ENCODE measurements around the gene LCN15.
A peak's percentile ranks its signal among the peaks of the same experiment; 100 is the strongest.
"Not testable (repeated sequence)": the region's sequence is repeated elsewhere in the genome, so short reads cannot be mapped to it uniquely, and the experiment has no call there.

Gene LCN15

DNA sequence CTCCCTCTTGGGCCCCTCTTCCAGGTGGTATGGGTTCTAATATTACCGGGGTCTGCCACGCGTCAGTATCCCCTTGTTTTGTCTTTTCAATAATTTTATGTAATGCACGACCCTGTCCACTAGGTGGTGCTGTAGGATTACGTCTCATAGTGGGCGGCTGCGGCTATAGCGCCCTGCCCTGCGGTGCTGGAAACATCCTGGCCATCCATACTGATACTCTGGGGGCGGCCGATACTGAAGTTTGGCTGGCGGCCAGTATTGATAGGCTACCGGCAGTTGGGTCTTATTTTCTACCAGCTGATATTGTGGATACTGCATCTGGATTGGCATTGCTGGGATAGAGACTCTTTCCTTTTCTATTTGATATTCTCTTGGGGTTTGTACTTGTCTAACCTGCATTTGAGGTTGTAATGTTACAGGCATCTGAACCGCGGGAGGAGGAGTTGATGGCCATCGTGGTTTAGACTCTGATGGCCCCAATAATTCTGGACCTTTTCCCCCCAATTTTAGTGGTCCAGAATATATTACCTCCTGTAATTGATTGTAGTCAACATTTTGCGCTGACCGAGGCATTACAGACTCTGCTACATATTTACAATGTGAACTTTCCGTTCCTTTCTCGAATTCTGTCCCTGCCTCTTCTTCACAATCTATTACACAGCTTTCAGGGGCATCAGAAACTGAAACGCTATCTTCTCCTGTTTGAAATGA, 23.5 kb upstream of the LCN15 start:
- H3K4me3 ChIP-seq (ENCODE audit: control insufficient read depth, low read depth, low read length) = no peak overlapping the region
- TF ChIP-seq, protein P1, sequence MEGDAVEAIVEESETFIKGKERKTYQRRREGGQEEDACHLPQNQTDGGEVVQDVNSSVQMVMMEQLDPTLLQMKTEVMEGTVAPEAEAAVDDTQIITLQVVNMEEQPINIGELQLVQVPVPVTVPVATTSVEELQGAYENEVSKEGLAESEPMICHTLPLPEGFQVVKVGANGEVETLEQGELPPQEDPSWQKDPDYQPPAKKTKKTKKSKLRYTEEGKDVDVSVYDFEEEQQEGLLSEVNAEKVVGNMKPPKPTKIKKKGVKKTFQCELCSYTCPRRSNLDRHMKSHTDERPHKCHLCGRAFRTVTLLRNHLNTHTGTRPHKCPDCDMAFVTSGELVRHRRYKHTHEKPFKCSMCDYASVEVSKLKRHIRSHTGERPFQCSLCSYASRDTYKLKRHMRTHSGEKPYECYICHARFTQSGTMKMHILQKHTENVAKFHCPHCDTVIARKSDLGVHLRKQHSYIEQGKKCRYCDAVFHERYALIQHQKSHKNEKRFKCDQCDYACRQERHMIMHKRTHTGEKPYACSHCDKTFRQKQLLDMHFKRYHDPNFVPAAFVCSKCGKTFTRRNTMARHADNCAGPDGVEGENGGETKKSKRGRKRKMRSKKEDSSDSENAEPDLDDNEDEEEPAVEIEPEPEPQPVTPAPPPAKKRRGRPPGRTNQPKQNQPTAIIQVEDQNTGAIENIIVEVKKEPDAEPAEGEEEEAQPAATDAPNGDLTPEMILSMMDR (IDR thresholded peaks at IDR 0.05; ENCODE audit: control insufficient read depth, insufficient read depth, low read depth, low read length, missing control alignments) = peak; percentile 72
- DNase-seq (ENCODE audit: low read depth) = no peak

GRCh38 chr9:136786983-136787382, 22.7 kb upstream of the LCN15 start:
- H3K4me3 ChIP-seq (ENCODE audit: control insufficient read depth, low read depth, low read length); DNase-seq (ENCODE audit: low read depth): not testable (repeated sequence)

DNA sequence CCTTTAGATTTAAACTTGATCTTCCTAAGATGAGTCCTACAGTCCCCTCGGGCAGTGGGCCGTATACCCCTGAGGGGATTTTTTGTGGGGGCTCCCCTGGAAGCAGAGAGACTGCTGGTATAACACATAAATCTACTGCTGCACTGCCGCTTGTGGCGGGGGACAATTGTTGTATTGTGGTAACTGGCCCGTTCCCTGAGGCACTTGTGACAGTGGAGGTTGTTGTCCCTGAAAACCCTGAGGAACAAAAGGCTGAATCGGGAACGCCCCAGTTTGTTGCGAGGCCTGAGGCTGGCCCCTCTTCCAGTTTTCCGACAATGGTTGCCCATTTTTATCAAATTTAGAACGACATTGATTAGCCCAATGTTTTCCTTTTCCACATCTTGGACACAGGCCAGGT, 22.1 kb upstream of the LCN15 start:
- no peak overlapping the region for H3K4me3 ChIP-seq (ENCODE audit: control insufficient read depth, low read depth, low read length)
- TF ChIP-seq, protein P1 (IDR thresholded peaks at IDR 0.05; ENCODE audit: control insufficient read depth, insufficient read depth, low read depth, low read length, missing control alignments) = no peak
- no peak for DNase-seq (ENCODE audit: low read depth)

- not testable (repeated sequence) for DNase-seq (ENCODE audit: low read depth); H3K4me3 ChIP-seq (ENCODE audit: control insufficient read depth, low read depth, low read length)
Observed at GRCh38 chr9:136785565-136786355, 21.4 kb upstream of the LCN15 start.

GRCh38 chr9:136784997-136785361, 20.7 kb upstream of the LCN15 start:
- H3K4me3 ChIP-seq (ENCODE audit: control insufficient read depth, low read depth, low read length) = no peak overlapping the region
- TF ChIP-seq, protein P1 (IDR thresholded peaks at IDR 0.05; ENCODE audit: control insufficient read depth, insufficient read depth, low read depth, low read length, missing control alignments) = no peak
- DNase-seq (ENCODE audit: low read depth) = no peak

DNA sequence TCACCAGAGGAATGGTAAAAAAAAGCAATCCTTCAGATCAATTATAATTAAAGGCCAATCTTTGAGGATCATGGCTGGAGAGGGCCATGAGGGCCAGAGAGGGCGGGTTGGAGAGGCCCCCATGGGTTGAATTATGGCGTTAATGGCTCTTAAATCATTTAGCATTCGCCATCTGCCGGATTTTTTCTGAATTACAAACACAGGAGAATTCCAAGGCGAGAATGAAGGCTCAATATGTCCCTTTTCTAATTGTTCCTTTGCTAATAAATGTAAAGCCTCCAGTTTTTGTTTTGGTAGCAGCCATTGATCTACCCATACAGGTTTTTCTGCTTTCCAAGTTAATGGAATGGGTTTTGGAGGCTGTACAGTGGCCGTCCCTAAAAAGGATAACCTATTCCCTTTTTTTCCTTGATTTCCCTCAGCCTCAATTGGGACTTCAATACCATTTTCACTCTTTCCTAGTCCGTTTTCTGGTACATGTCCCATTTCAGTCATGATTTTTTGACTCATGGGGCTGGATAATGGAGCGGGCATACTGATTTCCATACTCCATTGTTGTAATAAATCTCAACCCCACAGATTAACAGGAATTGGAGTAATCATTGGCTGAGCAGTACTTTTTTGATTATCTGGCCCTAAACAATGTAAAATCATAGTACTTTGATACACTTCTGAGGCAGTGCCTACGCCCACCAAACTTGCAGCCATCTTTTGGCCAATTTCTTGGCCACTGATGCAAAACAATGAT, 20.1 kb upstream of the LCN15 start:
- DNase-seq (ENCODE audit: low read depth) = no peak
- TF ChIP-seq, protein P1 (IDR thresholded peaks at IDR 0.05; ENCODE audit: control insufficient read depth, insufficient read depth, low read depth, low read length, missing control alignments) = peak; percentile 22
- no peak overlapping the region for H3K4me3 ChIP-seq (ENCODE audit: control insufficient read depth, low read depth, low read length)

- TF ChIP-seq, protein P1 (IDR thresholded peaks at IDR 0.05; ENCODE audit: control insufficient read depth, insufficient read depth, low read depth, low read length, missing control alignments) = no peak
- H3K4me3 ChIP-seq (ENCODE audit: control insufficient read depth, low read depth, low read length) = no peak overlapping the region
- DNase-seq (ENCODE audit: low read depth) = no peak
Observed at GRCh38 chr9:136782452-136782851, 18.1 kb upstream of the LCN15 start.
